HG03378 (cell line): Measurements from ENCODE around the gene NSD2.
"Not testable (repeated sequence)": the region's sequence is repeated elsewhere in the genome, so short reads cannot be mapped to it uniquely, and the experiment has no call there.

Experiments
- ATAC-seq: cut with Tn5 transposase; IDR thresholded peaks from one replicate; pipeline ENCODE4 v1.9.1; 2021; ENCODE audit warnings: mild to moderate bottlenecking, moderate library complexity; ENCODE audit not compliant: unreplicated experiment

Gene NSD2

DNA sequence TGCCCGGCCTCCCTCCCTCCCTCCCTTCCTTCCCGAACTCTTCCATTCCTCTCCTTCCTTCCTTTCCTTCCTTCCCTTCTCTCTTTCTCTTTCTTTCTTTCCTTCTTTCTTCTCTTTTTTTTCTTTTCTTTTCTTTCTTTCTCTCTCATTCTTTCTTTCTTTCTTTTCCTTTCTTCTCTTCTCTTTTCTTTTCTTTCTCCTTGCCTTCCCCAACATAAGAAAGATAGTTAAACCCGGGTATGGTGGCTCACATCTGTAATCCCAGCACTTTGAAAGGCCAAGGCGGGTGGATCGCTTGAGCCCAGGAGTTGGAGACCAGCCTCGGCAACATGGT lies 25.4 kb downstream of the NSD2 start:
- ATAC-seq, result no peak

DNA sequence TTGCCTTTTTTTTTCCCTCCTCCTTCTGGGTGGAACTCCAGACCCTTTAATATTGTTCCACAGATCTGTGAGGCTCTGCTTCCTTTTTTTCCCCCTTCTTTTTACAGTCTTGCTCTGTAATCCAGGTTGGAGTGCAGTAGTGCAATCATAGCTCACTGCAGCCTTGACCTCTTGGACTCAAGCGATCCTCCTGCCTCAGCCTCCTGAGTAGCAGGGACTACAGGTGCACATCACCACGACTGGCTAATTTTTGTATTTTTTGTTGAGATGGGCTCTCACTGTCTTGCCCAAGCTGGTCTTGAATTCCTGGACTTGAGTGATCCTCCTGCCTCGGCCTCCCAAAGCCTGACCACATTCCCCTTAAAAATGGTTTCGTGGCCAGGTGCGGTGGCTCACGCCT lies 26.8 kb downstream of the NSD2 start:
- no peak for ATAC-seq

DNA sequence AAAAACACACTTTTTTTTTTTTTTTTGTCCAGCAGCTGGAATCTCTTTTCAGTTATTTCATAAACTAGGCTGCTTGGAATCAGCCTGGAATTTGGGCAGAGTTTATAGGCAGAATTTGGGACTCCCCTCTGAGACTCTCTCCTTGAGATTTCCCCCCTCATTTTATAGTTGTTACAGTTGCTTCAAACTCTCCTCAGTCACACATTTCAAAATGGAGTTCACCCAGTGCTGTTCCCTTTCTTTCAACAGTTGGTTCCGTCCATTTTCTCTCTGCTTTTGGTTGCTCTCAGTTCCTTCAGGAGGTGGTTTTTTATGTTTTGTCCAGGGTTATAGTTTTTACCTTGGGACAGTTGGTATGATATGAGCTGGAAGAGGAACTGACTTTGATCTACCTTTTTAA lies 27.5 kb downstream of the NSD2 start:
- no peak for ATAC-seq

DNA sequence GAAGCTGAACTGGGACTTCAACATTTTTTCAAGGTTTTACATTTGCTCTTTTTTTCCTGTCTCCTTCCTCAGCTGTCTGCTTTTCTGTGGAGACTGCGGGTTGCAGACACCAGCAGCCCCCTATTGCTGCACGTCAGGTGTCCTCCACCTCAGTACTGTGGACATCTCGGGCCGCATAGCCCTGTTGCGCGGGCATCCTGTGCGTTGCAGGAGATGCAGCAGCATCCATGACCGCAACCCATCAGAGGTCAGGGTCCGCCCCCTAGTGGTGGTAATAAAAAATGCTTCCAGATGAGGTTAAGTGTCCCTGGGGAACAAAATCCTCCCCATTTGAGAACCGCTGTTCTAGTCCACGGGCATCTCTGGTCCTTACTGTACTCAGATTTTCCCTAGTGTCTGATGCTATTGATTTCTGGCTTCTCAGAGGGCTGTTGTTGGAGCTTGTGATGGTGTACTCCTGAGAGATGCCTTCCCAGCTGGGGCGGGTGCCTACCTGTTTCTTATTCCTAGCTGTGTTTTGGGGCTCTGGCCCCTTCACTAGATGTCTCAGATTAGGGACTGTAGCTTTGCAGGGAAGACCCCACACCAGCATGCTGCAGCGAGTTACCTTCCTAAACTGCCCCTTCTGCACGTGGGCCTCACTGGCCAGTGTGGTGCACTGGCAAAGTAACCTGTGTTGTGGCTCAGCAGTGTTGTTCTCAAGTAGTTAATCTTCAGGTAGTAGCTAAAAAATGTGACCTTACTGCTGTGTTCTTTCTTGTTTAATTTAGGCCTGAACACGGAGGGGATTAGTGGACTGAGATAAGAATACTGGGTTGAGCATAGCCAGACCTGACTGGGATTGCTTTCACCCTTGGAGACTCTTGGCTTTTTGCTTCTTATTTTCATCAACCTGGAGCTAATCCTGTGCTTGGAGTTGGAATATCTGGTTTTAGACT lies 28.2 kb downstream of the NSD2 start:
- ATAC-seq, result peak; percentile 74

DNA sequence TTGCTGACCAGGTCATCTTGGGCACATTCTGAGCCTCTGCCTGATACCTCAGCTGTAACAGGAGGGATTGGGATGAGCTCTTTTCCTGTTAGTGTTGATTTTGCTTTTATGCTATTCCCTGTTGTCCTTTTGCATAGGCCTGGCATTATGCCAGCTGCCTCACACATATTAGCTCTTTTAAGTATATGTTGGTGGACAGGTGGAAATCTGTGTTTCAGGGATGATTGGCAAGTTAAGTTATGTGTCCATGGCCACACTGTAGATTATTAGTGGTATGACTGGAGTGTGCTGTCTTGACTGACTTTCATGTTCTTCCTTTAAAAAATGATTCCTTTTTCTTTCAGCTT lies 28.9 kb downstream of the NSD2 start:
- ATAC-seq, result no peak

DNA sequence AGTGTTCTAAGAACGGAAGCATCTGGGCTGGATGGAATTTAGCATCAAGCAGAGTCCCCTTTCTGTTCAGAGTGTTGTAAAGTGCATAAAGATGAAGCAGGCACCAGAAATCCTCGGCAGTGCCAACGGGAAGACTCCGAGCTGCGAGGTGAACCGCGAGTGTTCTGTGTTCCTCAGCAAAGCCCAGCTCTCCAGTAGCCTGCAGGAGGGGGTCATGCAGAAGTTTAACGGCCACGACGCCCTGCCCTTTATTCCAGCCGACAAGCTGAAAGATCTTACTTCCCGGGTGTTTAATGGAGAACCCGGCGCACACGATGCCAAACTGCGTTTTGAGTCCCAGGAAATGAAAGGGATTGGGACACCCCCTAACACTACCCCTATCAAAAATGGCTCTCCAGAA lies 29.4 kb downstream of the NSD2 start:
- ATAC-seq, result no peak

DNA sequence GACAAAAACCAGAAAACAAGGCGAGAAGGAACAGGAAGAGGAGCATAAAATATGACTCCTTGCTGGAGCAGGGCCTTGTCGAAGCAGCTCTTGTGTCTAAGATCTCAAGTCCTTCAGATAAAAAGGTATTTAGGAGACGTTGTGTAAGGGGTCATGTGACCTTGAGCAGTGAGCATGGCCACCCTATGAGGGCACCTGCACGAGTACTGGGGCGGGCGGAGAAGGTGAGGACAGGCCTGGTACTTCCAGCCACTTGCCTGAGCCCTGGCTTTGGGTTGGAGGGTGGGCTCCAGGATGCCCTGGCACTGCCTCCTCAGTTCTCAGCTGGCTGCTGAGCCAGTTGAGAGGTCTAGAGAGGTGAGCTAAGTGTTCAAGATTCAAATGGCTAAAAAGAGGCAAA lies 29.9 kb downstream of the NSD2 start:
- no peak for ATAC-seq

DNA sequence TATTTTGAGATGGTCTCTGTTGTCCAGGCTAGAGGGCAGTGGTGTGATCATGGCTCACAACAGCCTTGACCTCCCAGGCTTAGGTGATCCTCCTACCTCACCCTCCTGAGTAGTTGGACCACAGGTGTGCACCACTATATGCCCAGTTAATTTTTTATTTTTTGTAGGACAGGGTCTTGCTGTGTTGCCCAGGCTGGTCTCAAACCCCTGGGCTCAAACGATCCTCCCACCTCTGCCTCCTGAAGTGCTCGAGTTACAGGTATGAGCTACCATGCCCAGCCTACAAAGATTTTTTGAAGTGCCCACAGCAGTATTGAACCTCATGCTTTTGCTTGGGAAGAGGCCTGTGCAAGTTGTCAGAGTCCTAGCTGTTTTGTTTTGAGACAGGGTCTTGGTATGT lies 31.1 kb downstream of the NSD2 start:
- no peak for ATAC-seq

DNA sequence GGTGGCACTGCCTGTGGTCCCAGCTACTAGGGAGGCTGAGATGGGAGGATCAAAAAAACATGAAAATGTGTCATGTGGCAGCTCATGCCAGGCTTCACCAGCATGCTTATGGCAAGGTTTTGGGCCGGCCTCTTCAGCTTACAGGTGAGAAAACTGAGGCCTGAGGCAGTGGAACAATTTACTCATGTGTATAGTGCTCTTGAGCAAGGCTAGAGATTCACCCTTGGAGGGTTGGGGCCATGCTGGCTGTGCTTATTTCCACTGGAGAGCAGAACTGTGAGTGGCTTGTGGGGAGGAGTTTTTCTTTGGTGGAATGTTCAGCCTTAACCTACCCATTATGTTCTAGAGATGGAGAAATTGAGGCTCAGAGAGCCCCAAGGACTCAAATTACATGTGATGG lies 31.8 kb downstream of the NSD2 start:
- ATAC-seq, result no peak

DNA sequence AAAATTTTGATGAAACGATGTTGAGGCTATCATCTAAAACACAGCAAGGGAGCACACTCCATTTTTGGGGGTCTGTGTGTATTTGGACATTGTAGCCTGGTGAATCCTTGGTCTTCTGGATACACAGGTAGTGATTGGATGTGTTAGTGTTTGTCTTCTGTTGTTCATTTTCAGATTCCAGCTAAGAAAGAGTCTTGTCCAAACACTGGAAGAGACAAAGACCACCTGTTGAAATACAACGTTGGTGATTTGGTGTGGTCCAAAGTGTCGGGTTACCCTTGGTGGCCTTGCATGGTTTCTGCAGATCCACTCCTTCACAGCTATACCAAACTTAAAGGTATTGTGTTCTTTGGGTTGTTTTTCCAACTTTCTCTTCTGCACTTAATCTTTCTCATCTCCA lies 32.8 kb downstream of the NSD2 start:
- no peak for ATAC-seq

DNA sequence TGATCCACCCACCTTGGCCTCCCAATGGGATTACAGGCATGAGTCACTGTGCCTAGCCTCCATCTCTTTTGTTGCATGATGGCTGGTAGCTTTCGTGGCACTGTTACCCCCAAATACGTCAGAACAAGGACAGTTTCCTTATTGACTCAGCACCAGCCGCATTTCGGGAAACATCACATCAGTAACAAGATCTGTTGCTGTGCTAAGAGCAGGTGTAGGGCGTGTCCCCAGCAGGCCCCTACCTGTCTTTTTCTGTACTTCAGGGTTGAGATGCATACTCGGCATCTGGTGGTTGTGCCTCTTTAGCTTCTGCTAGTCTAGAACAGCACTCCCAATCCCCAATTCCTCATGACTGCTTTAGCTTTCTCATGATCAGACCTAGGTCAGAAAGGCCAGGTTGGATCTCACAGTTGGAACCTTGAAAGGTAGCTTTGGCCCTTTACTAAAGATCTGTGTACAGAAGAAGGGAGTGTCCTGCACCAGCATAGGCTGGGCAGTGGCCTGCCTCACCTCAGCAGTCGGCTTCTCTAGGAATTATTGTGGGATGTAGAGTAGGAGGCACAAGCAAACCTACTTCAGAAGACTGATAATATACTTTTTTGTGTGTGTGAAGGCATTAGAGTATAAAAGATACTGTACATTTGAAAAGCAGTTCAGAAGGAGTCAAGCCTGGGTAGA lies 36.8 kb downstream of the NSD2 start:
- ATAC-seq, result no peak

DNA sequence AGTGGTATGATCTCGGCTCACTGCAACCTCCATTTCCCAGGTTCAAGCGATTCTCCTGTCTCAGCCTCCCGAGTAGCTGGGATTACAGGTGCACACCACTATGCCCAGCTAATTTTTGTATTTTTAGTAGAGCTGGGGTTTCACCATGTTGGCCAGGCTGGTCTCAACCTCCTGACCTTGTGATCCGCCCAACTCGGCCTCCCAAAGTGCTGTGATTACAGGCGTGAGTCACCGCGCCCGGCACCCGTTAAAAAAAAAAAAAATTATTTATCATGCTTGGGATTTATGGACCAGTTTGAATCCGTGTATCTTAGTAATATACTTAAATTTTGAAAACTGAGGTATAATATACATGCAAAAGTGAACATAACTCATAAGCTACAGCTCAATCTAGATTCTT lies 38.5 kb downstream of the NSD2 start:
- not testable (repeated sequence) for ATAC-seq

DNA sequence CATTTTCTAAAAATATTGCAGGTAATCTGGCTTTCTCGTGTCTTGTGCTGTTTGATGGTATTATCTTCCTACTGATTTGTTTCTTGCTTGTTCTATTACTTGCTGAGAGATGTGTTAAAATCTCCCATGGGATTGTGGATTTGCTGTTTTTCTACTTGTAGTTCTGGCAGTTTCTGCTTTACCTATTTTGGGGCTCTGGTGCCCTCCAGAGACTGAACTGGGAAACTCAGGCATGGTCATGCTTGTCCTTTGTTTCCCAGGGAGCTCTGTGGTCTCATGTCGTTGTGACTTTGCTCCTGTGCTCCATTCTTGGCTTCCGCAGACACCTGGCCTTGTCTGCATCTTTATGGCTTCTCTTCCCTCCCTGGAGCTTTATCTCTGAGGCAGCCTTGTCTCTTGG lies 39.5 kb downstream of the NSD2 start:
- ATAC-seq, result no peak

DNA sequence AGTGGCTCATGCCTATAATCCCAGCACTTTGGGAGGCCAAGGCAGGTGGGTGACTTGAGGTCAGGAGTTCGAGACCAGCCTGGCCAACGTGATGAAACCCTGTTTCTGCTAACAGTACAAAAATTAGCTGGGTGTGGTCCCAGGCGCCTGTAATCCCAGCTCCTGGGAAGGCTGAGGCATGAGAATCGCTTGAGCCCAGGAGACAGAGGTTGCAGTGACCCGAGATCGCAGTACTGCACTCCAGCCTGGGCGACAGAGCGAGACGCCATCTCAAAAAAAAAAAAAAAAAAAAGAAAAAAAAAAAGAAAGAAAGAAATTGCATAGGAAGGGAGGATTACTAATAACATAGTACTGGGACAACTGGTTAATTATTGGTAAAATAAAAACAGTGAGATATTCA lies 40.1 kb downstream of the NSD2 start:
- ATAC-seq, result not testable (repeated sequence)

DNA sequence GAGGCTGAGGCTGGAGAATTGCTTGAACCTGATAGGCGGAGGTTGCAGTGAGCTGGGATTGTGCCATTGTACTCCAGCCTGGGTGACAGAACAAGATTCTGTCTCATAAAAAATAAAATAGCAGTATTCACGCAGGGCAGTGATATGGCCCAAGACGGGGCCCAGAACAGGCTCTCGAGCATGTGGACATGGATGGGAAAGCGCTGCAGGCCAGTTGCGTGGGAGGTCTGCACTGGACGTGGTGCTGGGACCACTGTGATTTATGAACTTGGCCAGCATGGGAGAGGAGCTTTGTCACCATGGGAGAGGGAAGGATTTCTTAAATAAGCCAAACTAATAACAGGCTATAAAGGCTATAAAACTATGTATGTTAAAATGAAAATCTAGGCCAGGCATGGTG lies 51.6 kb downstream of the NSD2 start:
- ATAC-seq, result no peak

DNA sequence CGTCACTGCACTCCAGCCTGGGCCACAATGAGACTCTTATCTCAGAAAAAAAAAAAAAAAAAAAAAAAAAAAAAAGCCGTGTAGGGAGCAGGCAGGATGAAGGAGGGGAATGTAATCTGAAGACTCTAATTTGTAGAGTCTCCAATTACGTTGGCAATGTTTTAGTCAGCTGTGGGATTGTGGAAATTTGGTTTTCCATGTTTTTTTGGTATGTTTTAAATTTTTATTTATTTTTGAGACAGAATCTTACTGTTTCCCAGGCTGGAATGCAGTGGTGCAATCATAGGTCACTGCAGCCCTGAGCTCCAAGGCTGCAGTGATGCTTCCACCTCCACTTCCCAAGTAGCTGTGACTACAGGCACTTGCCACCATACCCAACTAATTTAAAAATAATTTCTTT lies 56.5 kb downstream of the NSD2 start:
- no peak for ATAC-seq

DNA sequence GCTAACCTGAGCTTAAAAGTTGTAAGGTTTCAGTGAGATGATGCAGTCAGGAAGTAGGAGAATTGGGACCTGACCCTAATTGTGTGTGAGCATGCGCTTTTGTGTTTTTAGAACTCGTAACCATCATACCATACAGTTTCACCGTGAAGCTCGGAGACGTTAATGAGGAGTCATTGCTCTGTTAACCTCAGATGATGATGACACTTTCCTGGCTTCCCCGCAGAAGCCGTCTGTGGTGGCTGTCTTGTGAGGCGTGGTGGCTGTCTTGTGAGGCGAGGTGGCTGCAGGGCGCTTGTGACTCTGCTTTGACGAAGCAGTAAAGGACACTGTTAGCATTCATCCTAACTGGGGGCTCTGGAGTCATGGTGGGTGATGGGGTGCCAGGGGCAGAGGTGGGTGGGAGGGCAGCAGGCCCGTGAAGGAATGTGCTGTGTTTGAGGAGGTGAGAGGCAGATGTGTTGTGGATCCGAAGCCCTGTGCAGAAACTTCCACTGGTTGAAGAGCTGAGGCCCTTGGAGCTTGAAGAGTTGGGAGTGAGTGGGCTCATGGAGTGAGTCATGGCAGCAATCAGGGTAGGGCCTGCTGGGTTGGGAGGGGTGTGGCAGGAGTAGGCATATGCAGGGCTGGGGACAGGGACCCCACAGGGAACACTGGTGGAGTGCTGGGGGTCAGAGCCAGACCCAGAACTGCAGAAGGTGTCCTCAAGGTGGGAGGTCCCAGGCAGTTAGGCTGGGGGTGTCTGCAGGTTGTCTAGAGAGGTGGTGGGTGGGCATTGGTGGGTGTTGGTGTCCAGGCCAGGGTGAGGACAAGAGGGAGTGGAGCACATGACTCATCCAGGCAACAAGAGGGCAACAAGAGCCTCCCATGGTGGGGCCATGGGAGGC lies 57.4 kb downstream of the NSD2 start:
- no peak for ATAC-seq

DNA sequence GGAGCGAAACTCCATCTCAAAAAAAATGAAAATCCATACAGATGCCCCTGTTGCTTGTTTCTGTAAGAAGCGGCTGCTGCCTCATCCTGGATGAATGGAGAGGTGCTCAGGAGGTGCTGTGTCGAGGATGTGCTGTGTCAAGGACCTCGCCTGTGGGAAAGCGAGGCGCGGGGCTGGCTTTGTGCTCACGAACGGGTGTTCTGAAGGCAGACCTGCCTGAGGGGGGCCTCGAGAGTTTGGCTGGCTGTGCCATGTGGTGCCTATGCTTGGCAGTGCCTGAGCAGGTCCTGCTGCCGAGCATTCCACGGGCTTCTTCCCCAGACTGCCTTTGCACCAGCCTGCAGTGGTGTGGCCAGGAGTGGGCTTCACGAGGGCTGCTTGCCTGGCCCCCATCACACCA lies 61.5 kb downstream of the NSD2 start:
- ATAC-seq, result no peak

DNA sequence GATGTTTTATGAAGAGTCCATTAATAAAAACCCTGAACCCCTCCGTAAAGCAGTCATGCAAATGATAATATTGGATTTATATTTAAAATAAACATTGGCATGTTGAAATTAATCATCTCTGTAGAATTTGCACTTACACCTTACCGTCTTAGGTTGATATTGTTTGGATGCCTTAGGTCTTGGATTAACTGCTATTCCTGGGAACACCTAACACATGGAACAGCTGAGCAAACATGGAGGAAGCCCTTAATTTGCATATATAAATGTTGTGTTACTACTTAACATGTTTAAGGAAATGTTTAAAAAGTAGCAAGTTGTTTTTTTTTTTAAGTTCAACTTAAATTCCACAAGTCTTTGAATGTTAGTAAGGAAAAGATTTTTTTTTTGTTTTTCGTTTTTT lies 62.5 kb downstream of the NSD2 start:
- no peak for ATAC-seq

DNA sequence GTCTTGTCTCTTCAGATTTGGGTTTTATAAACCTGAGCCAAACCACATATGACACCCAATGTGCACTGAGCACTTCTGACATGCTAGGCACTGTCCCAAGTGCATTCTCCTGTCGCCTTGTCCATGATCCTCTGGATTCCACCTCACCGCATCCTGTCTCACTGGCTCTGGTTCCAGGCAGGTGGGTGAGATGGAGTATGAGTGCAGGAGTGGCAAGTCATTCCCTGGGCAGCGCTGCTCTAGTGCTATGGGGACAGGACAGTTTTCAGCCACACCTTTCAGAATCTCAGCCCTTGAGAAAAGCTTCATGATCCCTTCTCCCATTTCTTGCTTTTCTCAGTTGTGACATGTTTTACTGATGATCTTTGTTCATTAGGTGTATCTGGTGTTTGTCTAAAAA lies 66.4 kb downstream of the NSD2 start:
- ATAC-seq, result no peak

DNA sequence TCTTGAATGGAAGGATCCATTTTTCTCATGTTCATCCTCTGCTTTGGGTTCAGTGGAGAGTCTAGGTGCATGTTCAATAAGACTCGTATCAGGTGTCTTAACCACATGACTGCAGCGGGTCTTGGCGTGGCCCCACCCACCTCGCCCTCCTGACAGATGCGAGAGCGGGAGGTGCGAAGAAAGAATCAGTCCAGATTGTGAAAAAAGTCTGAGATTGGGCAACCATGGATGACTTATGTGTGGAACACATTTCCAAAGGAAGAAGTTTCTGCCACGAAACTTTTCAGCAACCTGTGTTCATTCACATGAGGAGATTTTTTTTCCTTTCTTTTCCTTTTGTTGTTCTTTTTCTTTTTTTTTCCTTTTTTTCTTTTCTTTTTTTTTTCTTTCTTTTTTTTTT lies 66.8 kb downstream of the NSD2 start:
- no peak for ATAC-seq
